GM12872 (cell line): Measurements from ENCODE around the gene NOTCH2.
A peak's percentile ranks its signal among the peaks of the same experiment; 100 is the strongest.

Experiments used
- TF ChIP-seq, protein P1 (sequence below): IDR thresholded peaks from 3 replicates; pipeline ENCODE4 v1.5.1; 2011; ENCODE audit warnings: low read depth, mild to moderate bottlenecking, low read length, moderate library complexity; ENCODE audit not compliant: insufficient read depth

The NOTCH2 gene

GRCh38 chr1:119968068-119968492, 101.4 kb downstream of the NOTCH2 start:
- TF ChIP-seq, protein P1, sequence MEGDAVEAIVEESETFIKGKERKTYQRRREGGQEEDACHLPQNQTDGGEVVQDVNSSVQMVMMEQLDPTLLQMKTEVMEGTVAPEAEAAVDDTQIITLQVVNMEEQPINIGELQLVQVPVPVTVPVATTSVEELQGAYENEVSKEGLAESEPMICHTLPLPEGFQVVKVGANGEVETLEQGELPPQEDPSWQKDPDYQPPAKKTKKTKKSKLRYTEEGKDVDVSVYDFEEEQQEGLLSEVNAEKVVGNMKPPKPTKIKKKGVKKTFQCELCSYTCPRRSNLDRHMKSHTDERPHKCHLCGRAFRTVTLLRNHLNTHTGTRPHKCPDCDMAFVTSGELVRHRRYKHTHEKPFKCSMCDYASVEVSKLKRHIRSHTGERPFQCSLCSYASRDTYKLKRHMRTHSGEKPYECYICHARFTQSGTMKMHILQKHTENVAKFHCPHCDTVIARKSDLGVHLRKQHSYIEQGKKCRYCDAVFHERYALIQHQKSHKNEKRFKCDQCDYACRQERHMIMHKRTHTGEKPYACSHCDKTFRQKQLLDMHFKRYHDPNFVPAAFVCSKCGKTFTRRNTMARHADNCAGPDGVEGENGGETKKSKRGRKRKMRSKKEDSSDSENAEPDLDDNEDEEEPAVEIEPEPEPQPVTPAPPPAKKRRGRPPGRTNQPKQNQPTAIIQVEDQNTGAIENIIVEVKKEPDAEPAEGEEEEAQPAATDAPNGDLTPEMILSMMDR: peak; percentile 81

DNA sequence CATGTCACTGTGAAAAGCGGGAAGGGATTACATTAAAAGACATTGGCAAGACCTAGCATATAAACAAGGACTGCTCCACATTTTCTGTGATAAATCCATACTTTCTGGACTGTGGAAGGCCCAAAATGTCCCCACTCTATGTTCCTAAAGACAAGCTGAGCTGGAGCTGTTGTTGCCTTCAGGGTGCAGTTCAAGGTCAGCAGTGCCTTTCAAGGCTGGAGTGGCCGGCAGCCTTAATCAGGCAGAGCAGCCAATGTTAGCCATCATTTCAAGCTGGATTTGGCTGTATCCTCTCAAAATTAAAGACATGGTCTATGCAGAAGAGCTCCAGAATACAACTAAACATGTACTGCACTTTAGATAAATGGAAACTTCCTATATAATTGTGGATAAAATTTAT, 102.8 kb downstream of the NOTCH2 start:
- TF ChIP-seq, protein P1: no peak

DNA sequence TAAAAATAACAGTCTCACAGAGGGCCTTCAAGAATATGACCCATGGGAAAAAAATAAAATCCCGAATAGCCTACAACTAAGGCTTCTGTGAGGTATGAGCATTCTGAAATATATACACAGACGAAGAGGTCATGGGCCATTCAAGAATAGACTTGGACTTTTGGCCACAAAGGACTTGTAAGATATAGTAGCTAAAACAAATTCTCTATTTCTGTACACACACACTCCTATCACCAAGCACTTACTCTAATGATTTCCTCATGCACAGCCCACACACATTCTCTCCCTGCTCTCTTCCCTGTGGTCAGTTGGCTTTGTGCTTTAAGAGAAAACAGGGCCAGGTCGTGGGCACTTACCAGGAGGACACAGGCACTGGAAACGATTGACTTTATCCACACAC, 103.4 kb downstream of the NOTCH2 start:
- TF ChIP-seq, protein P1: no peak

- TF ChIP-seq, protein P1: no peak
These were observed 104.6 kb downstream of the NOTCH2 start for GRCh38 chr1:119964673-119965363.

GRCh38 chr1:119962296-119962968, 107.0 kb downstream of the NOTCH2 start:
- TF ChIP-seq, protein P1: no peak

GRCh38 chr1:119960501-119960900, 109.0 kb downstream of the NOTCH2 start:
- TF ChIP-seq, protein P1: no peak

- TF ChIP-seq, protein P1: no peak
These were observed 109.9 kb downstream of the NOTCH2 start for GRCh38 chr1:119959268-119960220.
